Measurements from ENCODE around the gene MPRIP. TPM values are rescaled to one million over a fixed set of nuclear protein-coding genes. Genes with fewer than 3 reads are reported as not detected.
"Not testable (repeated sequence)": the region's sequence is repeated elsewhere in the genome, so short reads cannot be mapped to it uniquely, and the experiment has no call there.

MPRIP gene
- total RNA-seq, 1 donor from 2014 or later: 224 TPM

DNA sequence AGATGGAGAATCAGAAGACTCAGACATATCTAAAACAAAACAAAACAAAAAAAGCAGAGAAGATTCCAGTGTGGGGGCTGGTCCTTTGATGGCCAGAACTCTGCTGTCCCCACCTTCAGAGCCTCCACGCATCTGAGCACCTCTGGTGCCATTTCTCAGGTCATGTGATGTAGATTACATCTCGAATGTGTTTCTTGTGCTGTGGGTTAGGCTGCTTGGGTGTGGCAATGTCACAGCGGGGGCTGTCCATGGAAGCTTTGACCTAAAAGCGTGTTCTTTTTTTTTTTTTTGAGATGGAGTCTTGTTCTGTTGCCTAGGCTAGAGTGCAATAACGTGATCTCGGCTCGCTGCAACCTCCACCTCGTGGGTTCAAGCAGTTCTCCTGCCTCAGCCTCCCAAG lies 112.7 kb downstream of the MPRIP start:
- Mint-ChIP-seq H3K4me1 (no peaks in the 10 kb centered on the region), H3K27me3 (ENCODE audit: low read depth) (no peaks in the 10 kb centered on the region), H3K36me3 (peaks cover 37% of the 10 kb centered on the region), H3K27ac (no peak overlapping the region), H3K4me3 (no peak overlapping the region), H3K9me3 (no peaks in the 10 kb centered on the region)
- TF ChIP-seq, protein P1, sequence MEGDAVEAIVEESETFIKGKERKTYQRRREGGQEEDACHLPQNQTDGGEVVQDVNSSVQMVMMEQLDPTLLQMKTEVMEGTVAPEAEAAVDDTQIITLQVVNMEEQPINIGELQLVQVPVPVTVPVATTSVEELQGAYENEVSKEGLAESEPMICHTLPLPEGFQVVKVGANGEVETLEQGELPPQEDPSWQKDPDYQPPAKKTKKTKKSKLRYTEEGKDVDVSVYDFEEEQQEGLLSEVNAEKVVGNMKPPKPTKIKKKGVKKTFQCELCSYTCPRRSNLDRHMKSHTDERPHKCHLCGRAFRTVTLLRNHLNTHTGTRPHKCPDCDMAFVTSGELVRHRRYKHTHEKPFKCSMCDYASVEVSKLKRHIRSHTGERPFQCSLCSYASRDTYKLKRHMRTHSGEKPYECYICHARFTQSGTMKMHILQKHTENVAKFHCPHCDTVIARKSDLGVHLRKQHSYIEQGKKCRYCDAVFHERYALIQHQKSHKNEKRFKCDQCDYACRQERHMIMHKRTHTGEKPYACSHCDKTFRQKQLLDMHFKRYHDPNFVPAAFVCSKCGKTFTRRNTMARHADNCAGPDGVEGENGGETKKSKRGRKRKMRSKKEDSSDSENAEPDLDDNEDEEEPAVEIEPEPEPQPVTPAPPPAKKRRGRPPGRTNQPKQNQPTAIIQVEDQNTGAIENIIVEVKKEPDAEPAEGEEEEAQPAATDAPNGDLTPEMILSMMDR (IDR thresholded peaks at IDR 0.05; ENCODE audit: unreplicated experiment): no peak
- DNase-seq (ENCODE audit: low spot score in 2 of 2, unreplicated experiment in 2 of 2): no peak

DNA sequence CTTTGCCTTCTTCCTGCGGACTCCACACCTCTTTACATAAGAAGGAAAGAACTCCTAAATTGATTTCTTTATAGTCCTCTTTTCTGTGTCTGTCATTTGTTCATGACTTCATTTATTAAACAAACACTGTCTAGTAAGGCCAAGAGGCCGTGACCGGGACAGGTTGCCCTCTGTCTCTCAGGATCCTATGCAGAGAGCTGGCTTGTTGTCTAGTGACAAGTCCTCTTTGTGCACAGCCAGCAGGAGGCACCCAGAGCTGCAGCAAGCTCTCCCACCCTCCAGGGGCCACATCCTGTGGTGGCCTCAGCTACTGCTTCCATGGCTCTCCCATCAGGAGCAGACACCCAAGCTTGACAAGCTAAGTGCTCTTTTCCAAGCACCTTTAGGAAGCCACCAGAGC lies 113.3 kb downstream of the MPRIP start:
- TF ChIP-seq, protein P1 (IDR thresholded peaks at IDR 0.05; ENCODE audit: unreplicated experiment): no peak
- Mint-ChIP-seq H3K4me1 (no peaks in the 10 kb centered on the region), H3K36me3 (peaks cover 32% of the 10 kb centered on the region), H3K27me3 (ENCODE audit: low read depth) (no peaks in the 10 kb centered on the region), H3K4me3 (no peak overlapping the region), H3K27ac (no peak overlapping the region), H3K9me3 (no peaks in the 10 kb centered on the region)
- no peak for DNase-seq (ENCODE audit: low spot score in 2 of 2, unreplicated experiment in 2 of 2)

DNA sequence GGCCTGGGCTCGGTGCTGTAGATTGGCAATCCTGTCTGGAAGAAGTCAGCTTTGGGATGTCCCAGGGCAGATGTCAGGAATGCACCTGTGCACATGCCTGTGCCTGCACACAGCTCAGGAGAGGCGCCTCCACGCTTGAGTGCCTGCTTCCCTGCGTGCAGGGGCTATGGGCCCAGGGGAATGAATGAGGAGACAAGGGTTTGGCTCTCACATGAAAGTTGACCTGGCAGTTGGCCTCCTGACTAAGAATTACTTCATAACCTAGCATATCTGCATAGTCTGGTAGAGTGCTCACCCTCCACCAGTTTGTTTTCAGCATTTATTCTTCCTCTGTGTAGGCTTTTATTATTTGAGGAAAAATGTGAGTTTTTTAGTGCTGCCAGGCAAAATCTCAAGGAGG lies 113.8 kb downstream of the MPRIP start:
- H3K36me3 Mint-ChIP-seq: peaks cover 32% of the 10 kb centered on the region
- no peak overlapping the region for H3K4me3 Mint-ChIP-seq
- H3K9me3 Mint-ChIP-seq: no peaks in the 10 kb centered on the region
- no peaks in the 10 kb centered on the region for H3K4me1 Mint-ChIP-seq
- no peaks in the 10 kb centered on the region for H3K27me3 Mint-ChIP-seq (ENCODE audit: low read depth)
- TF ChIP-seq, protein P1 (IDR thresholded peaks at IDR 0.05; ENCODE audit: unreplicated experiment): no peak
- DNase-seq (ENCODE audit: low spot score in 2 of 2, unreplicated experiment in 2 of 2): no peak
- no peak overlapping the region for H3K27ac Mint-ChIP-seq

DNA sequence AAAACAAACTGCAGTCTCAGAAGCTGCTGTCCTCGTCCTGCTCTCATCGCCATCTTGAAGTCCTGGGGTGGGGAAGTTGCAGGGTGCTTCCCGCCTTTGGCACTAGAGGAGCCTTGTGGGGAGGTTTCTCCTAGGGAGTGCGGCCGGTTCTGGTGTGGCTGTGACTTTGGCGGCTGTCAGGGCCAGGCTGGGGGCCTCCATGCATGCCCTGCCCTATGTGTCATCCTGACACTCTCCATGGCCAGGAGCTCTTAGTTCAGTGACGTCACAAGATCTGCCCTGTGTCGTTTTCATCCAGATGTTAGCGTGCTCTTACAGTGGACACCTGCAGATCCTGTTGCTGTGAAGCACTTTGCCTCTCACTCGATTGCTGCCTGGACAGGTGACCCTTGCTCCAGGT lies 114.3 kb downstream of the MPRIP start:
- no peak for DNase-seq (ENCODE audit: low spot score in 2 of 2, unreplicated experiment in 2 of 2)
- TF ChIP-seq, protein P1 (IDR thresholded peaks at IDR 0.05; ENCODE audit: unreplicated experiment): no peak
- Mint-ChIP-seq H3K27ac (no peak overlapping the region), H3K36me3 (peaks cover 32% of the 10 kb centered on the region), H3K9me3 (no peaks in the 10 kb centered on the region), H3K4me1 (no peaks in the 10 kb centered on the region), H3K4me3 (no peak overlapping the region), H3K27me3 (ENCODE audit: low read depth) (no peaks in the 10 kb centered on the region)

GRCh38 chr17:17157041-17157440 lies 114.8 kb downstream of the MPRIP start:
- H3K27ac Mint-ChIP-seq: no peak overlapping the region
- peaks cover 34% of the 10 kb centered on the region for H3K36me3 Mint-ChIP-seq
- TF ChIP-seq, protein P1 (IDR thresholded peaks at IDR 0.05; ENCODE audit: unreplicated experiment): no peak

DNA sequence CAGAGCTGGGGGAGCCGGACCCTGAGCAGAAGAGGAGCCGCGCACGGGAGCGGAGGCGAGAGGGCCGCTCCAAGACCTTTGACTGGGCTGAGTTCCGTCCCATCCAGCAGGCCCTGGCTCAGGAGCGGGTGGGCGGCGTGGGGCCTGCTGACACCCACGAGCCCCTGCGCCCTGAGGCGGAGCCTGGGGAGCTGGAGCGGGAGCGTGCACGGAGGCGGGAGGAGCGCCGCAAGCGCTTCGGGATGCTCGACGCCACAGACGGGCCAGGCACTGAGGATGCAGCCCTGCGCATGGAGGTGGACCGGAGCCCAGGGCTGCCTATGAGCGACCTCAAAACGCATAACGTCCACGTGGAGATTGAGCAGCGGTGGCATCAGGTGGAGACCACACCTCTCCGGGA lies 116.2 kb downstream of the MPRIP start:
- not testable (repeated sequence) for H3K4me1 Mint-ChIP-seq; H3K9me3 Mint-ChIP-seq; H3K27me3 Mint-ChIP-seq (ENCODE audit: low read depth); H3K27ac Mint-ChIP-seq; H3K4me3 Mint-ChIP-seq; DNase-seq (ENCODE audit: low spot score in 2 of 2, unreplicated experiment in 2 of 2)
- peaks cover 35% of the 10 kb centered on the region for H3K36me3 Mint-ChIP-seq

More at GRCh38 chr17:17157041-17157440, 114.8 kb downstream of the MPRIP start:
- Mint-ChIP-seq H3K4me1 (no peaks in the 10 kb centered on the region), H3K4me3 (no peak overlapping the region), H3K27me3 (ENCODE audit: low read depth) (no peaks in the 10 kb centered on the region), H3K9me3 (no peaks in the 10 kb centered on the region)
- no peak for DNase-seq (ENCODE audit: low spot score in 2 of 2, unreplicated experiment in 2 of 2)

Data from mesothelial cell of epicardium (in vitro differentiated cells).